HG03565 (cell line): ENCODE results near the gene SLC43A3.
"Not testable (repeated sequence)": the region's sequence is repeated elsewhere in the genome, so short reads cannot be mapped to it uniquely, and the experiment has no call there.

Experiments used
- ATAC-seq: cut with Tn5 transposase; IDR thresholded peaks from one replicate; pipeline ENCODE4 v1.9.1; 2021; ENCODE audit warnings: mild to moderate bottlenecking, moderate library complexity; ENCODE audit not compliant: unreplicated experiment

SLC43A3 gene

DNA sequence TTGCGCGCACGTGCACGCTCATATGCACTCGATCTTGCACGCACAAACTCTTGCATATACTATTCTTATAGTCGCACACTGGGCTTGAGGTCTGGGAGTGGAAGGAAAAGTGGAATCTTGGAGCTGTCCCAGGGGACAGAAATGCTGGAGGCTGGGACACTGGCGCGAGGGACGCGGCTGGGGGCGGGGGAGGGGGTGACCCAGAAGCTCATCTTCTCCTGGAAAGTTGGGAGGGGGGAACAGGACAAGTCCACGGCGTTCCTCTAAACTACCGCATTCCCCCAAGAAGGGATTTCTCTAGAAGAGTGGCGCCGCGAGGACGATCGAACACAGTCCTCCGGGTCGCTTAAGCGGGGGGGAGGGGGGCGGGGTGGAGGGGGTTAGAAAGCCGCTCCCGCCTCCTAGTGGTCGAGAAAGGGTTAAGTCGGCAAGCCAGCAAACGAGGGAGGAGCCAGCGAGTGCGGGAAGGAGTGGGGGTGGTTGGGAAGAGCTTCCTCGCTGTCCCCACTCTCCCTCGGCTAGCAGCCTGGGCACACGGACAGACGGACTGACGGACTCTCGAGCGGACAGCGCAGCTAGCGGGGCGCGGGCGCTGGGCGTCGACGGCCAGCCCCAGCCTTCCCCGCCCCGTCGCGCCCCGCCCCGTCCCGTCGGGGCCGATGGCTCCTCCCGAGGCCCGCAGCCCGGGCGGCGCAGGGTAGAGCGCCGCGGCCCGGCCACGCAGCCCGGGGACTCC, 33.3 kb upstream of the SLC43A3 start, which contains the start of gene RTN4RL2:
Gene RTN4RL2, plus strand, starts transcription at position 507 of the 736 bp plus-strand sequence. CDS start 338 bp downstream, outside the sequence.
- no peak for ATAC-seq

- ATAC-seq, result no peak
Observed at GRCh38 chr11:57459164-57460021, 32.5 kb upstream of the SLC43A3 start.

DNA sequence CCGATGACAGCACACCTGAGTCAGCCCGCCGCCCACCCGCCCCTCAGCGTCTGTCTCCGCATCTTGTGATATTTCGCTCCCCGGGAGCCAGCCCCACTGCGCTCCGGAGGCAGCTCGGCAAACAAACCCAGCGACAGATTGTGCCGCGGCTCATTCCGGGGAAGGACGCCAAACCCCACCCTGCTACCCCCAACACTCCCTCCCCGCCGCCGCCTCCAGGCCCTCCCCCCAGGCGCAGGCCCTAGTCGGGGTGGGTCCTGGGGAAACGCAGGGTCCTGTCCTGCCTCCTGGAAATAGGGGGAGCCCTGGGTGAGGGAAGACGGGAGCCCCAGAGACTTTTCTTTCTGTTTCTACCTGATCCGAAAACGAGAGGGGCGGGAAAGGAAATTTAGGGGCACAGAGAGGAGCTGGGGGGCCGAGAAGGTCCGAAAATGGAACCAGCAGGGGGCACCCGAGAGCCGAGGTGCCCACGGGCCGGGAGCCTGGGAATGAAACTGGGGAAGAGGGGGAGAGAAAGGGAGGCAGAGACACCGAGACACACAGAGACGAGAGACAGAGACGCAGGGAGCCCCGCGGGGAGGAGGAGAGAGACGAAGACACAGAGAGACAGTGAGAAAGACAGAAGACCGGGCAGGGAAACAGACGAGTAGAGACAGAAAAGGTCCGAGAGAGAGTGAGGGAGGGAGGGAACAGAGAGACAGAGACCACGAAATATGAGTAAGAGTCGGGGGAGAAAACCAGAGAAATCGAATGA, 31.7 kb upstream of the SLC43A3 start:
- no peak for ATAC-seq

DNA sequence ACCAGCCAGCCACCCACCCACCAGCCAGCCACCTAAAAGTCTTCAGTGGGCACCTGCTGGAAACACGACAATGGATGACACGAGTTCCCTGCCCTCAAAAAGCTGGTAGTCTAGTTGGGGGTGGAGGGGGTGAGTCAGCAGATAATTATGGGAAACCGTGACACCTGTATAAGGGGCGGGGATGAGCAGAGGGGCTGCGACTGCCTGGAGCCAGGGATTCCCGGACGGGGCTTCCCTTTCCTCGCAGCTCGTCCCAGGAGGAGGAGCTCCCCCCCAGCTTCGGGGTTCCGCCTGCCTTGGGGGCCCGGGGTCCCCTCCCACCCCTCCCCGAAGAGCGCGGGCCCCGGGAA, 31.1 kb upstream of the SLC43A3 start:
- no peak for ATAC-seq

GRCh38 chr11:57457643-57458023, 30.7 kb upstream of the SLC43A3 start:
- ATAC-seq, result no peak

DNA sequence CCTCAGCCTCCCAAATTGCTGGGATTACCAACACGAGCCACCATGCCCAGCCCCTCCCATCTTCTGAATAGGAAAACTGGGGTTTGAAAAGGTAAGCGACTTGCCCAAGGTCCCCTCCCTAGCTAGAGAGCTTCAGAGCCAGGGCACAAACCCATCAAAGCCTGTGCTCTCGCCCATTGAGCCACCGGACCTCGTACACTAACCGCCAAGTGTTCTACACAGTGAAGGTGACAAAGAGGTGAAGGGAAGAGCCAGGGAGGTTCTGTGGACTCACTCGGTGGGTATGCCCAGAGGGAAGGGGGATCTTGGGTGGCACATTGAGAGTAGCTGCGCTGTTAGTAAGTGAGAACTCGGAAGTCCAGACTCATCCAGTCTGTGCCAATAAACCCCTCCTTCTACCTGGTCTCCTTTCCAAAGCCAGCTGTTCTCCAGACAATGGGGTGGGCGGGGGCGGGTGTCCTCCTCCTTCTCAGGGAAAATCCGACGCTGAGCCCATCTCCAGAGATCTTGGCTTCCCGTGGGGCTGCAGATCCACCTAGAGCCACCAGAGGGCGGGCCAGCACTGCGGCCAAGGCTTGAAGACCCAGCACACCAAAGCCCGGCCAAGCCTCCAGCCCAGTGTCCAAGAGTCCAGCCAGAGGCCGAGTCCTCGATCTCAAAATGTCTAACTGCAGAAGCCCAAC, 30.2 kb upstream of the SLC43A3 start:
- ATAC-seq, result peak; percentile 64

- no peak for ATAC-seq
Observed at GRCh38 chr11:57453543-57454177, 26.7 kb upstream of the SLC43A3 start.

DNA sequence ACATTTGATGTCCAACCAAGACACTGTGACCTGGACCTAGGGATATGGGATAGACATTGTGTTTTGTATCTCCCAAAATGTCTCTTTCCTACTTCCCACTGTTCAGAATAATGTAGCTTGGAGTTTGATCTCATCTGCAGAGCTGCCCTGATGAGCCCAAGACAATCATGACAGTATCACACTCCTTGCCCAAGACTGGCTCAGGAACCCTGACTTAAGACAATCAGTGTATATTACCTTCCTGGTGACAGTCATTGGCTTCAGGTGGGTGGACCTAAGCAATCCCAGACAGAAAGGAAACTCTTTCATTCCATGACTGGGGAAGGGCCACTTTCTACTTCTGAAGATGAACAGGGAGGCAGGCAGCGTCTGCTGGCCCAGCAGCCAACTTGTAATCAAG, 19.1 kb upstream of the SLC43A3 start:
- no peak for ATAC-seq

GRCh38 chr11:57445122-57445394, 18.1 kb upstream of the SLC43A3 start:
- ATAC-seq, result not testable (repeated sequence)

- ATAC-seq, result no peak
Observed at GRCh38 chr11:57444362-57445121, 17.6 kb upstream of the SLC43A3 start.

GRCh38 chr11:57440744-57441414, 14.0 kb upstream of the SLC43A3 start:
- no peak for ATAC-seq

DNA sequence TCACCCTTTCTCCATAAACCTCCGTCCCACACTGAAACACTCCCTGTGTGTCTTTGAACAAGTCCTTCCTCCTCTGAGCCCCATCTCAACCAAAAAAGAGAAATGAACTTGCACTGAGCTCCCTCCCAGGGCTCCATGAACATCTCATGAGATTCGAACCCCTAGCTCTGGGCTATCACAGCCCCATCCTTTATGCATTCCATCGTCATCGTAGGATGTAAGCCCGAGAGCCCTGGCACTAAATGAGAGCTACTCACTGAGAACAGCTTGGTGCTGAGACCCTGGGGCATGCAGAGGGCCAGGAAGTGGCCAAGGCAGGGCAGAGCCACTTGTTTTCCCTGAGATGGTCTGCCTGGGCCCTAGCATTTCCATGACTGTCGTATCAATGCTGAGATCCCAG, 12.9 kb upstream of the SLC43A3 start:
- ATAC-seq, result no peak

- no peak for ATAC-seq
Observed at GRCh38 chr11:57438345-57439285, 11.7 kb upstream of the SLC43A3 start.

DNA sequence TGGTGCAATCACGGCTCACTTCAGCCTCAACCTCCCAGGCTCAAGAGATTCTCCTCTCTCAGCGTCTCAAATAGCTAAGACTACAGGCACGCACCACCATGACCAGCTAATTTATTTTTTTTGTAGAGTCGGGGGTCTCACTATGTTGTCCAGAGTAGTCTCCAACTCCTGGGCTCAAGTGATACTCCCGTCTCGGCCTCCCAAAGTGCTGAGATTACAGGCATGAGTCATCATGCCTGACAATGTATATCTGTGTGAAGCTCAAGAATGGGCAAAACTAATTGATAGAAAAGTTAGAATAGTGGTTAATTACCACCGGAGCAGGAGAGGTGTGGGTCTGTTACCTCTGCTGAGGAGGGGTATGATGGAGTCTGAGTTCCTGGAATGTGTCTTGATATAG, 9.1 kb upstream of the SLC43A3 start:
- ATAC-seq, result no peak

GRCh38 chr11:57434640-57435546, 8.0 kb upstream of the SLC43A3 start:
- no peak for ATAC-seq

GRCh38 chr11:57432714-57433163, 5.8 kb upstream of the SLC43A3 start:
- no peak for ATAC-seq

DNA sequence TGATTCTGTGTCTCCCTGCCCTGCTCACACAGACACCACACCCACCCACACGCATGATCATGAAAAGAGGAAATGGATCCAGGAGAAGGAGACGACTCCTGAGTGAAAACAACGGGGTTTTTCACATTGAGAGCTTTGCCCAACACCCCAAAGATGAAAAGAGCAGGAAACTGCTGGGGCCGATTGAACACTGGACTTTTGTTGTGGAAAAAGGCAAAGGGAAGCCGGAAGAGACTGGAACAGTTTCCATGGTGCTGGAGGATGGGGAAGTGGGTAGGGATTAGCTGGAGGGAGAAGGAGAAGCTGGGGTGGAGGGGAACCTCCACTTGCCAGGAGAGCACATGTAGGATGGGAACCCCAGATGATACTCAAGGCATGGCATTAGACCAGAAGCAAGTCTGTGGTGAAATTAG, 5.2 kb upstream of the SLC43A3 start:
- ATAC-seq, result no peak
